ENCODE data around the gene PPY.

DNA sequence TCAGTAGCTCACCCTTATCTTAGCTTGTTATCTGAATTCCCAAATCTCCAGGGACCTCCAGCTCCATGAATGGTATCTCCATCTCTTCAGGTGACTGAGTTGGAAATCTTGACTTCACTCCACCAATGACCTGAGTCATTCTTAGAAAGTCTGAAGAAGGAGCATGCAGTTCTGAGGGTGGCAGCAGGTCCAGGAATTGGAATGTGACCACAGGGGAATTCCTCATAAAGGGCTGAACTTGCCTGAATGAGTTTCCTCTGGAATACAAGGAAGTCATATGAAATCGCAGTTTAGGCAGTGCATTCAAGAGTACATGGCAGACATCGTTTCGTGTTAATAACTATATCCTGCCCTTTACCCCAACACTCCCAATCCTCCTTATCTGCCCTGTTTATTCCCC lies 24.0 kb upstream of the PPY start:
- TF ChIP-seq, protein P1, sequence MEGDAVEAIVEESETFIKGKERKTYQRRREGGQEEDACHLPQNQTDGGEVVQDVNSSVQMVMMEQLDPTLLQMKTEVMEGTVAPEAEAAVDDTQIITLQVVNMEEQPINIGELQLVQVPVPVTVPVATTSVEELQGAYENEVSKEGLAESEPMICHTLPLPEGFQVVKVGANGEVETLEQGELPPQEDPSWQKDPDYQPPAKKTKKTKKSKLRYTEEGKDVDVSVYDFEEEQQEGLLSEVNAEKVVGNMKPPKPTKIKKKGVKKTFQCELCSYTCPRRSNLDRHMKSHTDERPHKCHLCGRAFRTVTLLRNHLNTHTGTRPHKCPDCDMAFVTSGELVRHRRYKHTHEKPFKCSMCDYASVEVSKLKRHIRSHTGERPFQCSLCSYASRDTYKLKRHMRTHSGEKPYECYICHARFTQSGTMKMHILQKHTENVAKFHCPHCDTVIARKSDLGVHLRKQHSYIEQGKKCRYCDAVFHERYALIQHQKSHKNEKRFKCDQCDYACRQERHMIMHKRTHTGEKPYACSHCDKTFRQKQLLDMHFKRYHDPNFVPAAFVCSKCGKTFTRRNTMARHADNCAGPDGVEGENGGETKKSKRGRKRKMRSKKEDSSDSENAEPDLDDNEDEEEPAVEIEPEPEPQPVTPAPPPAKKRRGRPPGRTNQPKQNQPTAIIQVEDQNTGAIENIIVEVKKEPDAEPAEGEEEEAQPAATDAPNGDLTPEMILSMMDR (IDR thresholded peaks at IDR 0.05), result no peak
- TF ChIP-seq POLR2A (IDR thresholded peaks at IDR 0.05), result no peak

Measured in lower leg skin (tissue), 3 donors.